ENCODE results near the gene ALOXE3.

- TF ChIP-seq CTCF (conservative IDR thresholded peaks at IDR 0.05; ENCODE audit: low read length) = no peak
- TF ChIP-seq EZH2phosphoT487 (IDR thresholded peaks at IDR 0.05; ENCODE audit: borderline replicate concordance) = no peak
Measured at GRCh38 chr17:8153525-8153956, 35.2 kb upstream of the ALOXE3 start.
